HG02884 (cell line): ENCODE measurements around the gene LATS2.
"Not testable (repeated sequence)": the region's sequence is repeated elsewhere in the genome, so short reads cannot be mapped to it uniquely, and the experiment has no call there.

Source experiments
- ATAC-seq: cut with Tn5 transposase; IDR thresholded peaks from one replicate; pipeline ENCODE4 v1.9.1; 2021; ENCODE audit warnings: mild to moderate bottlenecking, moderate library complexity; ENCODE audit not compliant: unreplicated experiment

The LATS2 gene

DNA sequence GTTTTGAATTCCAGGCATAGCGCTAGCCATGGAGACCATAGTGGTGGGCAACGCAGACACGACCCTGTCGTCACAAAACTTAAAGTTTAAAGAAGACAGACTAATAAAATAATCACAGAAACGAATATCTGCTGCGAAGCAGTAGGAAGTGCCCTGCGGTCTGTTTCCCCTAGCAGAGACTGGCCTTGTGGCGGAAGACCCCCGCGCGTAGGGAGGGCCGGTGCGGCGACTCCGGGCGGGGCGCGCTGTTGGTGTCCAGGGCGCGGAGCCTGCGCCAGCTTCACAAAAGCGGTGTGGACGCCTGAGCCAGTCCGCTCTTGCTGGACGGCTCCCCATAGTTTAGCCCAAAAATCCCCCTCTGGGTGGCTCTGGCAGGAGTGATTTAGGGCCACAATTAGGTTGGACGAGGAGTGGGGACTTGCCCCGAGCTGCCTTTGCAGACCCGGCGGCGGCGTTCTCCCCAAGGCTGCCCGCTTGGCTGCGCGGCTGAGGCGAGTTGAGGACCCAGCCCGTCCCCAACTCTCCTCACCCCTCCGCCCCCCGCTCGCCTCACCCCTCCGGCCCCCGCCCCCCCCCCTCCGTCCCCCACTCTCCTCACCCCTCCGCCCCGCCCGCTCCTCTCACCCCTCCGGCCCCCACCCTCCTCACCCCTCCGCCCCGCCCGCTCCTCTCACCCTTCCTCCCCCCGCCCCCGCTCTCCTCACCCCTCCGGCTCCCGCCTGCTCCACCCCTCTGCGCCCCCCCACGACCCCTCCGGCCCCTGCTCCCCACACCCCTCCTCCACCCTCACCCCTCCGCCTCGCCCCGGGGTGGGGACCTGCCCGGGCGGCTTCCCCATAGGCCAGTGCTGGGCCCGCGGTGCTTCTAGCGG, 14.2 kb upstream of the LATS2 start:
- no peak for ATAC-seq

DNA sequence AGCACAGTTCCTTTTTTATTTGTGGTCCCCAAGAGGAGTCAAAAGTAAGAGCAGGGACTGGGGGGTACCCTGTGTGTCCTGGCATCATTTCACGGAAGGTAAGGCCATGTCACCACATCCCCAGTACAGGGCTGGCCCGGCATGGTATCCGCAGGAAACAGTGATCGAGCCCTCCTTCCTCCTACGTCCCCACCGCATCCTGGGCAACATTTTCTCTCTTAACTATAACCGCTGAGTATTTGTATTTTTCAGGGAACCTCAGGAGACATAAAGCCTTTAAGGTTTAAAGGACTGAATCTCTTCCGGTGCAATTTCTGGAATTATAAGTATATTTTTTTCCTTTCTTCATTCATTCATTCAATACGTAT, 13.6 kb upstream of the LATS2 start:
- ATAC-seq = no peak

DNA sequence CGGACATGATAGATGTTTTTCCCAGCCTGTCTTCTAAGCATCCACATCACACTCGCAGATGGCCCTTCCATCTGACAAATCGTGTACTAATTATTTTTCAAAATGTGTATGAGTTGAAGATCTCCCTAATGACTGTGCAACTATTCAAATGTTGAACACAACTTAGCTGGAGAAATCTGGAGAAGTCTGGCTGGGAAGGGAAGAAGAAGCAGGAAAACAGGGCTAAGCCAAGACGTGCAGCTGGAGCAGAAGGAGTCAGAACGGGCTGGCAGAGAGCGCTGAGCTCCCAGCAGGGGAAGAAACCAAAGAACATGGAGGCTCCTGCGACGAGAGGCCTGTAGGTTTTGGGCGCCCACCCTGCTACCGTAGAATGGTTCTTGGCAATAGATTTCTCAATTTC, 13.2 kb upstream of the LATS2 start:
- ATAC-seq = no peak

DNA sequence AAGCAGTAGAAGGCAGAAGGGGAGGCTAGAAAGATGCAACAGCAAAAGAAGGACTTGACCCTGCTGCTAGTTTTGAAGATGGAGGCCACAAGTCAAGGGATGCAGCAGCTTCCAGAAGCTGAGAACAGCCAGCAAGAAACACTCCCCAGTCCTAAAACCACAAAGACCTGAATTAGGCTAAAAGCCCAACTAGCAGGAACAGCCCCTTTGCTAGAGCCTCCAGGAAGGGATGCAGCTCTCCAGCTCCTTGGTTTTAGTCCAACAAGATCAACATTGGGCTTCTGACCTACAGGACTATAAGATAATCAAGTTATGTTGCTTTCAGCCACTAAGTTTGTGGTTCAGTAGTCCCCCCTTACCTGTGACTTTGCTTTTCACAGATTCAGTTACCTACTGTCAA, 10.5 kb upstream of the LATS2 start:
- no peak for ATAC-seq

DNA sequence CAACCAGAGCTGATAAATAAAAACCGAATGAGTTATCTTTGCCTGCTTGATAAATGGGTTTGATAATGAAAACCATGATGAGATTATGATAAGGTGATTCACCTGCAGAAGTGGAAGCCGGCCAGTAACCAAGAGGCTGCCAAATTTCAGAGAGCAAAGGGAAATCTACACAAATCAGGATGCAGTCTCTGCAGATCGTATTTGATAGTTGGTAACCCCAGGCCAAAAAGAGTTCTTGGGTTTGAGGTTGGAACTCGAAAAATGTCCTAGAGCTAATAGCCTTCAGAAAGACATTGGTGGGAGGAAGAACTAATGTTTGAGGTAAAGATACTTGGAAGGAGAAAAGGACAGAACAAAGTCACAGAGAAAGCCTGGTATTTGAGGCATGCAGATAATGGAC, 9.6 kb upstream of the LATS2 start:
- no peak for ATAC-seq

DNA sequence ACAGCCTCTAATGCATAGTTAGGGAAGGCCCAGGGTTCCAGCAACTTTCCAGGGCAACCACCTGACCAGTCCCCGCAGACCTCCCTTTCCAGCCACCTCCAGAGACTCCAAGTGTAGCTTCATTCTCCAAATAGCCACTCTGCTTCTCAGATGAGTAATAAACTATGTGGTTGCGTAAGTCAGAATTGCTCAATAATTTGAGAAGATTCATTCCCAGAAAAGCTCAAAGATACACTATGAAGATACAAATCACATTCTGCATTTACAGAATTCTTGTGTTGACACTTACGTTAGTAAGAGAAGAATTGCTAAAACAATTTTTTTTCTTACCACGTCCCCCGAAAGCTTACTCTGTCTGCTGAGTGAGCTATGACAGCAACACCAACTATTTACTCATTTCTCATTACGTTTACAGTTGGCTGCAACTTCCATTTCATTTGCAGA, 8.2 kb upstream of the LATS2 start:
- no peak for ATAC-seq

DNA sequence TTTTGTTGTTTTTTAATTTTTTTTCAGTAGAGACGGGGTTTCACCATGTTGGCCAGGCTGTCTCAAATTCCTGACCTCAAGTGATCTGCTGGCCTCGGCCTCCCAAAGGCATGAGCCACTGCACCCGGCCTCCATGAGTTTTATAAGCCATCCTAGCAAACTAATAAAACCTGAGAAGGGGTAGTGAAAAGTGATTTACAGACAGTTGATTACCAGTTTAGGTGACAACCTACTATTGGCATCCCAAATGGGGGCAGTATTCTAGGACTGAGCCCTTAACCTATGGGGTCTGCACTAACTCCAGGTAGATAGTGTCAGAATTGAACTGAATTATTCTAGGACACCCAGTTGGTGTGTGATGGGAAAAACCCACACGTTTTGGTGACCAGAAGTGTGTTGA, 6.5 kb upstream of the LATS2 start:
- ATAC-seq = no peak

DNA sequence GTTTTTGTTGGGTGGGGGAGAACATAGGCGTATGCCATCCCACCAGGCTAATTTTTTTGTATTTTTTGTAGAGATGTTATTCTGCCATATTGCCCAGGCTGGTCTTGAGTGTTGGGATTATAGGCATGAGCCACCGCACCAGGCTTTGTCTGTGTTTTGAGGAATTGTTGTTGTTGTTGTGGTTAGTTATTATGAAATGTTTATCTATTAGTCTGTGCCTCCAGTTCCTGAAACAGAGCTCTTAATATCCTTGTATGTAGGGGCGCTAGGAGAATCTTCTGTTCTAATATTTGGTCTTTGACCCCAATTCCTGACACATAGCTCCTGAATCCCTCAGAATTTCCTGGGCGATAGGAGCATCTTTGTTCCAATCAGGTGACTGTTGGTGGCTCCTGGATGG, 5.6 kb upstream of the LATS2 start:
- no peak for ATAC-seq

DNA sequence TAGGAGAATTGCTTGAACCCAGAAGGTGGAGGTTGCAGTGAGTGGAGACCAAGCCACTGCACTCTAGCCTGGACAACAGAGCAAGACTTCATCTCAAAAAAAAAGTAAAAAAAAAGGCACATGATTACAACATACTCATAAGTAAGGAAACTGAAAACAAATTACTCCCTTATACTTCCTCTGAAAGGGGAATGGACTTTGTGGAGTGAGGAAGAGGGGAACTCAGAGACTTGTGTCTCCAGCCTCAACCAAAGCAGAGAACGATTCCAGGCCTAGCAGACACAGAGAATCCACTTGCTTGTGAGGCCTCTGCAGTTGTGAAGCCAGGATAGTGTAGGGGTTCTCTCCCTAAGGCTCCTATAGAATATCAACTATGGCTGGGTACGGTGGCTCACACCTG, 4.3 kb upstream of the LATS2 start:
- no peak for ATAC-seq

DNA sequence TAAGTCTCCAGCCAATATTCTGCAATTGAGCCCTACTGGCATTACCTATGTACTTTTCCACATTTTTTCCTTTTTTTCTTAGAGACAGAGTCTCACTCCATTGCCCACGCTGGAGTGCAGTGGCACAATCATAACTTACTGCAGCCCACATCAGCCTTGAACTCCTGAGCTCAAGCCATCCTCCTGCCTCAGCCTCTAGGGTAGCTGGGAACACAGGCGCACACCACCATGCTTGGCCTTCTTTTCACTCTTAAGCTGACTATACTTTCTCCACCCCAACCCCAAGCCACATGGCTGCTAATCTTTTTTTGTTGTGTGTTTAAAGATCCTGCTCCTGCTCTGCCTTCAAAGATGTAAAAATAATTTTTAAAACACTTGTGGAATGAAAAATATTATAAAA, 1.6 kb upstream of the LATS2 start:
- no peak for ATAC-seq

DNA sequence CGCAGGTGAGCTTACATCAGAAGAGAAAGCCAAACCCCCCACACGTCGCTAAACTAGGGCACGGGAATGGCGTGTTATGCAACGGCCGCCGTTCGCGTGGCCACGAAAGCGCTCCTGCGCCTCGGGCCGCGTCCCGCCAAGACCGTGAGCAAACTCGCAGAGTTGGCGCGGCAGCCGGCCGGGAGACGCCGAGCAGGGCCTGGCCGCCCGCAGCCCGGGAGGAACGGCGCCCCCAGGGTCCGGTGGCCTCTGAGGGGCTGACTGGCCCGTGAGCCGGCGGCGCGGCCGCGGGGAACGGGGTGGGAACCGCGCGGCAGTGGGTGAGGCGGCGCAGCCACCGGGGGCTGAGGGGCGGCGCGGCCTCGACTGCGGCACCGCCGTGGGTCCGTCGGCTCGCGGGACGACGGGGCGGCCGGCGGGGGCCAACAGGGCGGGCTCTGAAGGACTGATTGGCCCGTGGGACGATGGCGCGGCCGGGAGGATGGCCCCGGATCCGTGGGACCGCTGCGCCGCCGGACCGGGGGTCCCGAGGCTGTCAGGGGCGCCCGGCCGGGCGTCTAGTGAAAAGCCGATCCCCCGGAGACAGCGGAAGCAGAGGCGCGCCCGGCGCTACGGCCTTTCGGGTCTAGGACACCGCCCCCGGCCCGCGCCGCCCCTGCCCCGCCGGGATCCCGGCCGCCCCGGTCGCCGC, 903 bp downstream of the LATS2 start:
- ATAC-seq = peak; percentile 15

DNA sequence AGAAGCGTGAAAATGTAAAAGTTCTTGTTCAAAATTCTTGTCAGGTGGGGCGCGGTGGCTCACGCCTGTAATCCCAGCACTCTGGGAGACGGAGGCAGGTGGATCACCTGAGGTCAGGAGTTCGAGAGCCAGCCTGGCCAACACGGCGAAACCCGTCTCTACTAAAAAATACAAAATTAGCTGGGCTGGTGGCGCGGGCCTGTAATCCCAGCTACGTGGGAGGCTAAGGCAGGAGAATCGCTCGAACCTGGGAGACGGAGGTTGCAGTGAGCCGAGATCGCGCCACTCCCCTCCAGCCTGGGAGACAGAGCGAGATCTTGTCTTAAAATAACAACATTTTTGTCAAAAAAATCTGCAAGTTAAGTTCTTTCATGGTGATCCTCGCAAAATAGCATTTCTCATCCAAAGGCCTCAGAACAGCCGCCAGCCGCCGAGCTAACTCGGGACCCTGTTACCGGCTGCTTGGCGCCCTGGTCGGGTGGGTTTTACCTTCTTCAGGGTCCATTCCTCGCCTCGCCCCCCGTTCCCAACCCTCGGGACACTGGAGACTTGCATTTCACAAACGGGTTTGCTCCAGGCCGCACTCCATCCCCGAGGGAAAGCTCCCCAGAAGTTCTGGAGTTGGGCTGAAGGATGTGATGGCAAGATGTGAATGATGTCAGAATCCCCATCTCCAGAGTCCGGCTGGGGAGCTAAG, 1.6 kb downstream of the LATS2 start:
- no peak for ATAC-seq

DNA sequence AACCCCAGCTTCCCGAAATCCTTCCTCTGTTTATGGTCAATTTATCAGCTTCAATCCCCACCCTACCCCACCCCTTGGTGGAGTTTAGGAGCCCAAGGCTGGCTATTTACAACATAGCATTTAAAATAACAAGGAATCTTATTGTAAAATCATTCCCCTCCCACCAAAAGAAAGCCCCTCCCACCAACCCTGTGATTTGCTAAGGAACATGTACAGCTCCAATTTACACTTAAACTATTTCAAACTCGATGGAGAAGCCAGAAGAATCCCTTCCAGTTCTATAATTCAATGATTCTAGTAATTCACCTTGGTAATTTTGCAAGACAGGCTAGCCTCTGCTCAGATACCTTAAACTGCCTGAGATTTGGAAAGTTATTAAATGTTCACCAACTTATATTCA, 3.0 kb downstream of the LATS2 start:
- ATAC-seq = no peak

DNA sequence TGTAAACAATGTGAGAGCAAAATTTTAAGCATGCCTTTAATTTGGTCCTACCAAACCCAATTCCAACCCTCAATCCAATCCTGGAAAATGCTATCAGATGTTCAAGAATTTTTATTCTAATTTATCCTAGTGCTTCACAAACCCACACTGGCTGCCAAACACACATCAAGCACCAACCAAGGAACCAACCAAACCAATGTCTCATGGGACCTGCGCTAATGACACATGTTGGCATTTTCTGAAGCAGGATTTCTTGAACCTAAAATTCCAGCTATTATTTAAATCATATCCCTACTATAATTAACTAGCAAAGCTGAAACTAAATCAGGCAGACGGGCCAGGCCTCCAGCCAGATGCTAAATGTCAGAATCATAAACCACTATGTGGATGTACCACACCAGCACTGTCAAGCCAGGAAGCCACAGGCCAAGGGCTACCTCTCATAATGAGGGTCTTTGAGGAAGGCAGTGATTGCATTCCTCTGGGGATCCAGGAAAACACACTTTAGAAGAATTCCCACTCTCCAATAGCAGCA, 5.8 kb downstream of the LATS2 start:
- no peak for ATAC-seq

DNA sequence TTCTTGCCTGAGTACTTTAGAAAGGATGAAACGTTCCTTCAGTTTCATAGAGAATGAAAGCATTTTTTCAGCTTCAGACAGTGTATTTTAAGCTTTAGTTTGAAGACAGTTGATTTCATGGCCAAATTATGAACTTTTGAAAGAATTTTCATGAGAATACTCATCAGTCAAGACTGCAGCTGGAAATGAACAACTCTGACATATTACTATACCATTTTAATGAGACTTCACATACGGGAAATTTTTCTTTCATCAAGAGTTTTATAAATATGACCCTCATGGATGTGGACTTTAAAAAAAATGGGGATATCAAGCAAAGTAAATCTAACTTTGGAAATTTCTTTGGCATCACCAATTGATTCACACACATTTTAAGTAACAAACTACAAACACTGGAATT, 6.4 kb downstream of the LATS2 start:
- no peak for ATAC-seq

DNA sequence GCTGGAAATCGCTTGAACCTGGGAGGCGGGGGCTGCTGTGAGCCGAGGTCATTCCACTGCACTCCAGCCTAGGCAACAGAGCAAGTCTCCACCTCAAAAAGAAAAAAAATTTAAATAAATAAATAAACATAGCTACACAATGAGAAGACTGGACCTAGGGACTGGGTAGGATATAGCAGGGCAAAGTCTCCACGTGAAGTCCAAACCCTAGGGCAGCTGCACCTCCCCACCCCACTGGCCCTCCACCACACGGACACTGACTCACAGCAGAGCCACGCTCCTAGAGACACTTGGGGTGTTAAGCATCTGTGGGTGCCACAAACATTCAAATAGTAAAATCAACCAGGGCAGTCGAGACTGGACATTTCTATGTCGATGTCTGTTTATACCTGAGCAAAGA, 7.1 kb downstream of the LATS2 start:
- no peak for ATAC-seq

DNA sequence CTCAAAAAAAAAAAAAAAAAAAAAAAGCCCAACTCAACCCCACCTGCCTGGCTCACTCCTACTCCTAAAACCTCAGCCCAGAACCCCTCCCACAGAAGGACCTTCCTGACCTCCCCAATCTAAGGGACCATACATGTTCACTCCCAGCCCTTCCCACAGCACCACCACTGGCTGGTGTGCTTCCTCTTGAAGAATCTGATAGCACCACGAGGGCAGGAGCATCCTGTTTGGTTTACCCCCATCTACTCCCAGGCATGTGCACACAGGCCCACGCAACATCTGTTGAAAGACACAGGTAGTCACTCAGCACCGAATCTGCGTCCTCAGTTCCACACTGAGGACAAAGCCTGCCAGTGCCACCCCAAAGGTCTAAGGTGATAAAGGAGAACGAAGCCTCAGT, 8.2 kb downstream of the LATS2 start:
- ATAC-seq = no peak

DNA sequence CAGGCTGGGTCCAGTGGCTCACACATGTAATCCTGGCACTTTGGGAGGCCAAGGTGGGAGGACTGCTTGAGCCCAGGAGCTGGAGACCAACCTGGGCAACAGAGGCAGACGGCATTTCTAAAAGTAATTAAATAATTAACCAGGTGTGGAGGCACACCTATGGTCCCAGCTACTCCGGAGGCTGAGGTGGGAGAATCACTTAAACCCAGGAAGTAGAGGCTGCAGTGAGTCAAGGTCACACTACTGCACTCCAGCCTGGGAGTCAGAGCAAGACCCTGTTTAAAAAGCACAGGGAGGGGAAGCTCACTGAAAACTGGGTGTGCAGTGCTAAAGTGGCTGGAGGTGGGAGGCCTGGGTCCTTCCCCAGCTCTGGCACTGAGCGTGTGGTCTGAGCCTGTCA, 9.7 kb downstream of the LATS2 start:
- ATAC-seq = no peak

DNA sequence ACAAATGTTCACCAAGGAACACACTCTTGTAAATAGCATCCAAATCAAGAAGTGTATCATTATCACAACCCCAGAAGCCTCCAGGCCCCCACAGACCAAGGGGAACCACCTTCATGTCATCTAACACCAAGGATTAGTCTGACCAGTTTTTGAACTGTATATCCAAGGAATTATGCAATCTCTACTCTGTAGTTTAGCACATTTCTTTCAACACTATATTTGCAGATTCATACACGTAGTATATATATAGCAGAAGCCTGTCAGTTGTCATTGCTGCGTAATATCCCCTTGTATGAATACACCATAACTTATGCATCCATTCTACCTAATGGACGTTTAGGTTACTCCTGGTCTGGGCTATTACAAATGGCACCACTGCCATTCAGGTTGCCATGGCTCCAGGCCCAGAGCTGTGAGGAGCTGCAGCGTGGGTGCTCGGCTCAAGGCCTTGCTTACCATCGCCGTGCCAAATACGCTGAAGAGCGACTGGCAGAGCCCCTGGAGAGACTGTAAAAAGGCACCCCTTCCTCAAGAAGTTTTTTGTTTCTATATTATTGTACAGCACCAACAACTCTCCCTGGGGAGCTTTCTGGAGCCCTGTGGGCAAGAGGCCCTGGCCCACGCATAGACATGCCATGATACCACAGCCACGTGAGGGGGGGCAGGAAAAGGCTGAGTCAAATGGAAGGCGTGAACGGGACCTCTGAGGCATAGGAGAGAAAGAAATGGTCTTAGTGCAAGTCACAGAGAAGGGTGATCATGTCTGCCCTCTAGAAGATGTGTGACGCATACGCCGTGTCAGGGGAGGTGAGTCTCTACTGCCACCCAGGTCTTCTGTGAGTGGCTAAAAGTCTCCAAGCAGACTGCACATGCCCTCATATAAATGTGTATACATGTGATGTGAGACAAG, 10.8 kb downstream of the LATS2 start:
- ATAC-seq = no peak

DNA sequence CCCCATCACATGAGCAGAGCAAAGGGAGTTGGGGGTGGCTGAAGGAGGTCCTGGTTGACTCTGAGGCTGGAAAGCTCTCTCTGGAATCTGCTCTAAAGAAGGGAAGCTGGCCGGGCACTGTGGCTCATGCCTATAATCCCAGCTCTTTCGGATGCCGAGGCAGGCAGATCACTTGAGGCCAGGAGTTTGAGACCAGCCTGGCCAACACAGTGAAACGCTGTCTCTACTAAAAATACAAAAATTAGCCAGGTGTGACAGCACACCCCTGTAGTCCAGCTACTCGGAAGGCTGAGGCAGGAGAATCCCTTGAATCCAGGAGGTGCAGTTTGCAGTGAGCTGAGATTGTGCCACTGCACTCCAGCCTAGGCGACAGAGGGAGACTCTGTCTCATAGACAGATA, 11.7 kb downstream of the LATS2 start:
- not testable (repeated sequence) for ATAC-seq
